ENCODE results near the gene WWC2.
"Not testable (repeated sequence)": the region's sequence is repeated elsewhere in the genome, so short reads cannot be mapped to it uniquely, and the experiment has no call there.

The WWC2 gene

DNA sequence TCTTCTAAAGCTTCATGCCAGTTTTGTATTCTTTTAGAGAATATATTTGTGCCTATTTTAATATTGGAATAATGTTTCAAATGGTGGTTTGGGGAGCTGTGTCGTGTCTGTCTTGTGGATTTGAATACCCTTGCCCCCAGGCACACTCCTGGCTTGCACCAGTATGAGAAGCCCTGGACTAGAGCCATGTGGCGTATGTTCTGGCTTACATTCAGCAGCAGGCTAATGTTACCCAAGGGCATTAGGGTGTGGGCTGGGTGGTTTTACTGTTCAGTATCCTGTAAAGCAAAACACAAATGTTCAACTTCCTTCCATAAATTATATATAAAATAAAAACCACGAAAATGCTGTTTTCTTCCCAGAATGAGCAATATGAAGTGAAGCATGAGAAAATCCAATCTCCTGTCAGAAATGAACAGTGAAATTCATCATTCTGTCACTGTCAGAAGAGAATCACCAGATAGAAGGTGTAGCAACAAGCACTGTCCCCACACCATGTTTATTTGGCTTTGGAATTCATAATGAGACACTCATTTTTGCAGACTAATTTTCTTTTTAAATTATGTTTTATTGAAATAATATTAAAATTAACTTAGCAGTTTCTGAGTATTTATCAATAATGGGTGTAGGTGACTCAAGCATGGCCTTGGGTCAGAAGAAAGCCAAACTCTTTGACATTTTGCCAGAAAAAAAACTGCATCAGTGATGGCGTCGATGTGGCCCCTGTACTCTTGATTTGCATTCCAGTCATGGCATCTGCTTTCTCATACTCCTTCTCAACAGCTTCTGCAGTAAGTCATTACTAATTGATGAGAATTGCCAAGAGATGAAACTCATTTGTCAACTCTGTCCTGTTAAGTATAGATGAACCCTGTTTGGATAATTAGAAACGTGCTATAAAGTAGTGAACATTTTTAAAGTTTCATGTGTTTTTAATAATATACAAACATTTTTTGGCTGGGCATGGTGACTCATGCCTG is 43.8 kb downstream of the WWC2 start:
- no peak for TF ChIP-seq POLR2A (IDR thresholded peaks at IDR 0.05; ENCODE audit: low read depth, low read length)
- DNase-seq (ENCODE audit: insufficient read length, low spot score) (no peak), FAIRE-seq (no peak)

DNA sequence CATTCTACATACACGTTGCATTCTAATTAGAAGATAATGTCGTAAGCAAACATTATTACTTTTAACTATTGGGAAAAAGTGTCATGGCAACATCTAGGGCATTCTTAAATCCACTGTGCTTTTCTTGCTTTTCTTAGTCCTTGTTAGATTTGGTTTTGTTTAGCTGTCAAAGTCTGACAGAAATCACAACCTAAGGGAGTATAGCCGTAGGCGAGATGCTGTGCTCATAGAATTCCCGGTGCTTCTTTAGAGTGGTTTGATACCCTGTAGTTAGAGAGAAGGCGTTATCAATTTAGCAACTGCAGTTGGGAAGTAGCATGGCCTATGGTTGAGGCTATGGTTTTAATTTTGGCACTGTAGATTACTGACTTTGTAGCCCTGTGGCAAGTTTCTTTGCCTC is 45.7 kb downstream of the WWC2 start:
- no peak for FAIRE-seq
- no peak for DNase-seq (ENCODE audit: insufficient read length, low spot score)
- TF ChIP-seq POLR2A (IDR thresholded peaks at IDR 0.05; ENCODE audit: low read depth, low read length): no peak

DNA sequence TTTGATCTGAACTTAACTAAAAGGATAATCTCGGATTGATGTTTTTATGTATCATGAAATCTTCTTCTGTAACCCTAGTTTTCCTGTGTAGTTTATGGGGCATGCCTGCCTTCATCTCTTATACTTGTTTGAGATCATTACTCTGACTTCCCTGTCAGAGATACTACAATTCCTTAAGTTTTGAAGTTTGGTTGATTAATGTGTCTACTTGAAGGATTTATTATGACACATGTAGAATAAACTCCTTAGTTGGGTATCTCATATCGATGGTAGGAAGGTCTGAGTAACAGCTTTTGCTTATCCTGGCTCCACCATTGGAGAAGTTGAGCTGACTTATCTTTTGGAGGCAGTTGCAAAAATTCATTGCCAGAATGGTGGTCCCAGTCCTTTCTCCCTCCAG is 46.7 kb downstream of the WWC2 start:
- FAIRE-seq (no peak), DNase-seq (ENCODE audit: insufficient read length, low spot score) (no peak)
- no peak for TF ChIP-seq POLR2A (IDR thresholded peaks at IDR 0.05; ENCODE audit: low read depth, low read length)

GRCh38 chr4:183146478-183146877 is 47.4 kb downstream of the WWC2 start:
- no peak for TF ChIP-seq POLR2A (IDR thresholded peaks at IDR 0.05; ENCODE audit: low read depth, low read length)
- FAIRE-seq: no peak
- no peak for DNase-seq (ENCODE audit: insufficient read length, low spot score)

DNA sequence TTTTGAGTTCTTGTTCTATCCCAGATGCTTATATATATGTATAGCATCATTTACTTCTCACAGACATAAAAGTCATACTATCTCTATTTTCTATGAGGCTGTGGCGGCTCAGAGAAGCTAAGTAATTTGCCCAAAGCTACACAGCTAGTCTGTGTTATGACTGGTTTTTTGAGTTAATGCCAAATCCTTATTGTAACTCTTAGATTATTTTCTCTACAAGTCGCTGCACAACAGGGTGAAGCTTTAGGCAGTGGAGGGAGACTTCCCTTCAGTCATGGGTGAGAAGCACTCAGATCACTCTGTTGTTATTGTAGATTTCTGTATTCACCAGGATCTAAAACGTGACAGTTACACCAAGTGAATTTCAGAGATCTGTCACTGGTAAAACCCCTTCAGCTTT is 48.1 kb downstream of the WWC2 start:
- no peak for FAIRE-seq
- no peak for DNase-seq (ENCODE audit: insufficient read length, low spot score)
- TF ChIP-seq POLR2A (IDR thresholded peaks at IDR 0.05; ENCODE audit: low read depth, low read length): no peak

DNA sequence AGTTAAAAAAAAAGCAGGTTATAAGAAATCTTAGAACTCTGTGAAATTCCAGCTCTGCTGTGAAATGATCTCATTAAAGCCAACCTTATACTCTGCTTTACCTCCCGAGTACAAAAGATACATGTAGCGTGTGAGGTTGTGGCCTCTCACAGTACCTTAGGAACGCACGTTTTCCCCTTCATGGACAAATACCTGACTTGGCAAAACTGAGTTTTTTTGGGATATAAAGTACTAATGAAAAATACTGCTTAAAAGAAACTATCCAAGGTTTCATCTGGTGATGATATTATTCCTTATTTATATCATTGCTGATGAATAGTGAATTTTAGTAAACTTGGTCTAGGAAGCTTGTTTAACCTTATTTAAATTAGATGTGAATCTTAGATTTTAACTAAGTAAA is 48.9 kb downstream of the WWC2 start:
- TF ChIP-seq POLR2A (IDR thresholded peaks at IDR 0.05; ENCODE audit: low read depth, low read length): no peak
- DNase-seq (ENCODE audit: insufficient read length, low spot score) (no peak), FAIRE-seq (no peak)

DNA sequence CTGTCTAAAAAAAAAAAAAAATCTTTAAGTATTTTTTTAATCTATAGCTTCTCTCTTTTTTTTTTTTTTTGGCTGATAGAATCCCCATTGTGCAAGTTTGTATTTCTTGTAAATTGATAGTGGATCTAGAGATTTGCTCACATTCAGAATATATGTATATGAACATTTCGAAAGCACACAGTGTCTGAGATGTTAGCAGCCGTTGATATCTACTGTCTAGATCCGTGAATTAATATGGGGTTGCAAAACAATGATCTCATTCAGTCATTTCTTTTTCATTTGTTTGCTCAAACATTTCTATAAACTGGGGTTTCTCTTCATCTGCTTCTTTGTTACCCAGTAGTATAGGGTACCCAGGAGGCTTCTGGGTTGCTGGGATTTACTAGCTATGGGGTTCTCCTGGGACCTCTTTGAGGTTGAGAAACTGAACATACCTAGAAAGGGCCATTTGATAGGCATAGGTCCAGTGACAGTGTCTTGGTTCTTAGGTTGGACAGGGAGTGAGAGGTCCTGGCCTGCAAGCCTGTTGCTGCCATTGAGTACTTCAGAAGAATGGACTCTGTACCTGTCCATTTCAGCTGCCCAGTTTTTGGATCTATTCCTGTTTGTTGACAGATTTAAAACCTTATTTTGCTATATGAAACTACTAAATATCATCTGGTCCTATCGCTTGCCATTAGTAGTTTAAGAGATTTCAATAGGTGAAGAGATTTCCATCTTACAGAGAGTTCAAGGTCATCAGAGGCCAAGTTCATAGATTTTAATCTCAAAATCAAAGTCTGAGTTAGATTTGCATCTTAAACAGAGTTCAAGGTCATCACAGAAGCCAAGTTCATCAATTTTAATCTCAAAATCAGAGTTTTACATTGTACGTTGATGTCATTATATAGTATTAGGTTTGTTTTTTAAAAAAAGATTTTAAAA is 50.8 kb downstream of the WWC2 start:
- DNase-seq (ENCODE audit: insufficient read length, low spot score): no peak
- TF ChIP-seq POLR2A (IDR thresholded peaks at IDR 0.05; ENCODE audit: low read depth, low read length): no peak
- no peak for FAIRE-seq

DNA sequence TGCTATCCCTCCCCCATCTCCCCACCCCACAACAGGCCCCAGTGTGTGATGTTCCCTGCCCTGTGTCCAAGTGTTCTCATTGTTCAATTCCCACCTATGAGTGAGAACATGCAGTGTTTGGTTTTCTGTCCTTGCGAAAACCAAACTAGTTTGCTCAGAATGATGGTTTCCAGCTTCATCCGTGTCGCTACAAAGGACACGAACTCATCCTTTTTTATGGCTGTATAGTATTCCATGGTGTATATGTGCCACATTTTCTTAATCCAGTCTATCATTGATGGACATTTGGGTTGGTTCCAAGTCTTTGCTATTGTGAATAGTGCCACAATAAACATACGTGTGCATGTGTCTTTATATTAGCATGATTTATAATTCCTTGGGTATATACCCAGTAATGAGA is 51.6 kb downstream of the WWC2 start:
- not testable (repeated sequence) for DNase-seq (ENCODE audit: insufficient read length, low spot score); FAIRE-seq

- DNase-seq (ENCODE audit: insufficient read length, low spot score); FAIRE-seq: not testable (repeated sequence)
Observed at GRCh38 chr4:183152232-183152631, 53.2 kb downstream of the WWC2 start.

DNA sequence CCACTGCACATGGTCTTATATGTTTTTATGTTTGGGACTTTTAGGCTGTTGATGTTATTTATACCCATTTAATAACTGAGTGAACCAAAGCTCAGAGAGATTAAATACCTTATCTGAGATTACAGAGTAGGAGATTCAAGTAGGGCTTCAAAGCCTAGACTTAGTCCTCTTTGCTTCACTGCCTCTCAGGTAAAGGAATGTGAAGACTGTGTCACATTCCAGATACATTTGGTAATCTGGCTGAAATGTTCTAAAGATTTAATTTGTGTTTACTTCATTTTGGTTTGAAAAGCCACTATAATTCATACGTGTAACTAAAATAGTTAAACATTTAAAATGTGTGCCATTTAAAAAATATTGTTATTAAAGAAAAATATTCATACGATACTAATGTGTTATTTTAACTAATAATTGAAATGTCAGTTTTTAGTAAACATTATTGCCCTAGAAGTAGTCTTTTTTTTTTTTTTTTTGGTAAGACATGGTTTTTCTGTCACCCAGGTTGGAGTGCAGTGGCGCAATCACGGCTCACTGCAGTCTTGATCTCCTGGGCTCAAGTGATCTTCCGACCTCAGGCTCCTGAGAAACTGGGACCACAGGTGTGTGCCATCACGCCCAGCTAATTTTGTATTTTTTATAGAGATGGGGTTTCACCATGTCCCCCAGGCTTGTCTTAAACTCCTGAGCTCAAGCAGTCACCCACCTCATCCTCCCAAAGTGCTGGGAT is 54.3 kb downstream of the WWC2 start:
- FAIRE-seq (no peak), DNase-seq (ENCODE audit: insufficient read length, low spot score) (no peak)
- no peak for TF ChIP-seq POLR2A (IDR thresholded peaks at IDR 0.05; ENCODE audit: low read depth, low read length)

GRCh38 chr4:183154701-183155391 is 55.8 kb downstream of the WWC2 start:
- TF ChIP-seq POLR2A (IDR thresholded peaks at IDR 0.05; ENCODE audit: low read depth, low read length): no peak
- no peak for DNase-seq (ENCODE audit: insufficient read length, low spot score)
- FAIRE-seq: no peak

DNA sequence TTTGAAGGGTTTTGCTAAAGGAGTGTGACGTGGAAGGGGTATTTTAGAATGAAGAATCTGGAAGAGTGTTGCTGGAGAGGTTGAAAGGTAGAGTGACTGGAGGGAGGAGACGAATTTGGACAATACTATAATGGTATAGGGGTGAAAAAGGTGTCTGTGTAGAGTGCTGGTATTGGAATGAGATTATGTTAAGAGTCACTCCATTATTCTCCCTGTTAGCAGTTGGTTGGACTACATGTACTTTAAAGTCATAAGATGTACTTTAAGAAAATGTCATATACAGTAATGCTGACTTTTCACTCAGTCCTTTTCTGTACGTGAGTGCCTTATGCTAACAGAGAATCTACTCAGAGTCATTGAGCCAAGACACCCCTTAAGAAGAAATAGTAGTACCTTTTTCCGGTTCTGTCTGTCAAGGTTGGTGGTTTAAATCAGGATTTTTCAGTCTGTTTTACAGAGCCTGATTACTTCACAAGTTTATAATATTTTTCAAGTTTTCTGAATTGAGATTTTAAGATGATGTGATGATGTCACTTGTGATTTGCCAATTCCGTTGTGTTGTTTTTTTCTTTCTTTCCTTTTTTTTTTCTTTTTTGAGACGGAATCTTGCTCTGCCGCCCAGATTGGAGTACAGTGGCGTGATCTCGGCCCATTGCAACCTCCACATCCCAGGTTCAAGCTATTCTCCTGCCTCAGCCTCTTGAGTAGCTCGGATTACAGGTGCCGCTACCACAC is 56.6 kb downstream of the WWC2 start:
- FAIRE-seq: no peak
- TF ChIP-seq POLR2A (IDR thresholded peaks at IDR 0.05; ENCODE audit: low read depth, low read length): no peak
- DNase-seq (ENCODE audit: insufficient read length, low spot score): no peak

DNA sequence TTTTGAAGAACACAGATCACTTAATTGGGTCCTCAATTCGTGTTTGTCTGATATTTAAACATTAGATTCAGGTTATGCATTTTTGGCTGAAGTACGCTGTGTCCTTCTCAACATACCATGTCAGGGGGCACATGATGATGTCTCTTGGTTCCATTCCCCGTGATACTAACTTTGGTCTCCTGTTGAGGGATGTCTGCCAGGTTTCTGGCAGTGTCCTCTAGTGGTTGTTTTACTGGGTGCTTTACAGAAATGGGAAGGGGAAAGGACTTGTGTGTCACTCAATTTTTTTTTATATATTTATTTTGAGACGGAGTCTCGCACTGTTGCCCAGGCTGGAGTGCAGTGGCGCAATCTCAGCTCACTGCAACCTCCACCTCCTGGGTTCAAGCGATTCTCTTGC is 58.2 kb downstream of the WWC2 start:
- FAIRE-seq: no peak
- TF ChIP-seq POLR2A (IDR thresholded peaks at IDR 0.05; ENCODE audit: low read depth, low read length): no peak
- no peak for DNase-seq (ENCODE audit: insufficient read length, low spot score)

All from H54 (cell line).